ENCODE measurements around the gene WDFY4. TPM values are rescaled to one million over a fixed set of nuclear protein-coding genes. Genes with fewer than 3 reads are reported as not detected.

Gene WDFY4
- total and polyA plus RNA-seq, 9 of the 15 experiments (the other 6 are each of a cell fraction or from before 2014, with no cell fraction given) = 0.01 to 0.02 (median 0.01) TPM; not detected in 6

GRCh38 chr10:48768926-48769325 lies 84.3 kb downstream of the WDFY4 start:
- Histone ChIP-seq H3K4me2 (ENCODE audit: insufficient read depth, low read length) (no peak overlapping the region), H3K4me3 (no peak overlapping the region), H3K27me3 (ENCODE audit: control insufficient read depth in 2 of 2, insufficient read depth in 2 of 2, low read length in 2 of 2) (peaks cover 15 to 16% of the 10 kb centered on the region in 2 experiments), H3K9me1 (ENCODE audit: control insufficient read depth, insufficient read depth, low read length) (no peaks in the 10 kb centered on the region), H3K9me3 (replicated peaks; ENCODE audit: control insufficient read depth, insufficient read depth, low read depth, low read length) (no peaks in the 10 kb centered on the region), H3K36me3 (ENCODE audit: control insufficient read depth, insufficient read depth, low read length) (no peaks in the 10 kb centered on the region), H4K20me1 (replicated peaks; ENCODE audit: control insufficient read depth, insufficient read depth, low read length) (0 out of 2 replicates have a peak, but pooled peaks cover 3% of the 10 kb centered on the region), H3K9ac (ENCODE audit: insufficient read depth in 1 of 2, low read depth in 2 of 2, low read length in 2 of 2) (no peak overlapping the region), H3K79me2 (ENCODE audit: control insufficient read depth, insufficient read depth, low read length) (no peaks in the 10 kb centered on the region), H3K4me1 (replicated peaks in 1 of 2; ENCODE audit: control insufficient read depth in 2 of 2, insufficient read depth in 2 of 2, low read length in 2 of 2) (no peaks in the 10 kb centered on the region), H2AFZ (ENCODE audit: low read depth, low read length) (no peak overlapping the region), H3K27ac (ENCODE audit: extremely low read depth, low read depth, low read length) (no peak overlapping the region)
- intact Hi-C loops (cut with micrococcal nuclease) = no loop called here
- FAIRE-seq = no peak
- no peak for TF ChIP-seq ZSCAN29 (IDR thresholded peaks at IDR 0.05)
- no peak for ATAC-seq
- in situ Hi-C loops (cut with MboI) = no loop called here
- no TSS peak for BruUV-seq (replicated peaks)
- CTCF ChIA-PET (ENCODE audit: low intra/inter-chr PET ratio) = no interaction called here
- WGBS (ENCODE audit: insufficient coverage, low coverage, missing lambda C conversion rate) = 5% methylated on average over 4 of the region's 4 CpGs
- no peak for DNase-seq (ENCODE audit: extremely low read depth in 1 of 4, low spot score in 3 of 4)
- POLR2A ChIA-PET = no interaction called here

GRCh38 chr10:48769706-48770435 lies 85.2 kb downstream of the WDFY4 start:
- Histone ChIP-seq H3K27me3 (ENCODE audit: control insufficient read depth in 2 of 2, insufficient read depth in 2 of 2, low read length in 2 of 2) (peaks cover 15 to 16% of the 10 kb centered on the region in 2 experiments), H3K9ac (ENCODE audit: insufficient read depth in 1 of 2, low read depth in 2 of 2, low read length in 2 of 2) (no peak overlapping the region), H2AFZ (ENCODE audit: low read depth, low read length) (no peak overlapping the region), H3K27ac (ENCODE audit: extremely low read depth, low read depth, low read length) (no peak overlapping the region), H3K36me3 (ENCODE audit: control insufficient read depth, insufficient read depth, low read length) (no peaks in the 10 kb centered on the region), H3K4me2 (ENCODE audit: insufficient read depth, low read length) (no peak overlapping the region), H3K4me1 (replicated peaks in 1 of 2; ENCODE audit: control insufficient read depth in 2 of 2, insufficient read depth in 2 of 2, low read length in 2 of 2) (no peaks in the 10 kb centered on the region), H3K9me3 (replicated peaks; ENCODE audit: control insufficient read depth, insufficient read depth, low read depth, low read length) (no peaks in the 10 kb centered on the region), H3K4me3 (no peak overlapping the region), H3K79me2 (ENCODE audit: control insufficient read depth, insufficient read depth, low read length) (no peaks in the 10 kb centered on the region), H3K9me1 (ENCODE audit: control insufficient read depth, insufficient read depth, low read length) (no peaks in the 10 kb centered on the region), H4K20me1 (replicated peaks; ENCODE audit: control insufficient read depth, insufficient read depth, low read length) (0 out of 2 replicates have a peak, but pooled peaks cover 3% of the 10 kb centered on the region)
- in situ Hi-C loops (cut with MboI) = no loop called here
- no TSS peak for BruUV-seq (replicated peaks)
- WGBS (ENCODE audit: insufficient coverage, low coverage, missing lambda C conversion rate) = under 1% methylated on average over 15 of the region's 15 CpGs
- FAIRE-seq = no peak
- intact Hi-C loops (cut with micrococcal nuclease) = no loop called here
- ATAC-seq = no peak
- CTCF ChIA-PET (ENCODE audit: low intra/inter-chr PET ratio) = no interaction called here
- DNase-seq (ENCODE audit: extremely low read depth in 1 of 4, low spot score in 3 of 4) = no peak
- POLR2A ChIA-PET = no interaction called here
- no peak for TF ChIP-seq RREB1 (CRISPR knock-in tag; IDR thresholded peaks at IDR 0.05)
- TF ChIP-seq ZNF398 (CRISPR knock-in tag; IDR thresholded peaks at IDR 0.05) = no peak
- TF ChIP-seq ZNF764 (CRISPR knock-in tag; IDR thresholded peaks at IDR 0.05; ENCODE audit: low read depth) = no peak
- TF ChIP-seq CEBPG (CRISPR knock-in tag; IDR thresholded peaks at IDR 0.05) = no peak
- 0 out of 4 replicates have a peak, but pooled peaks of 1 of the 2 experiments have one; percentile 8 for TF ChIP-seq CEBPG (tag; conservative IDR thresholded peaks at IDR 0.05 in 1 of 2, IDR thresholded peaks at IDR 0.05 in 1 of 2)
- no peak for TF ChIP-seq HDAC2 (IDR thresholded peaks at IDR 0.05)
